Ascending aorta (tissue), 2 donors: ENCODE data around the gene SLK. TPM values are rescaled to one million over a fixed set of nuclear protein-coding genes. Genes with fewer than 3 reads are reported as not detected.

Experiments
- DNase-seq, 2 donors: peaks; one replicate each; pipeline ENCODE4 v3.0.0-alpha.2; 2019; ENCODE audit warnings: low spot score in 2 of 2
- H3K27ac ChIP-seq, 2 donors: fragments of 200-600 bp; sonication (generic); one replicate each; pipeline ENCODE4 v1.5.1; 2016 to 2017; ENCODE audit warnings: mild to moderate bottlenecking in 1 of 2
- H3K27me3 ChIP-seq: fragments of 200-600 bp; sonication (generic); one replicate; pipeline ENCODE4 v1.5.1; 2017
- H3K36me3 ChIP-seq, 2 donors: fragments of 200-600 bp; sonication (generic); one replicate each; pipeline ENCODE4 v1.5.1; 2016
- H3K4me1 ChIP-seq, 2 donors: fragments of 200-600 bp; sonication (generic); one replicate each; pipeline ENCODE4 v1.5.1; 2016 to 2017; ENCODE audit warnings: mild to moderate bottlenecking in 1 of 2
- H3K4me3 ChIP-seq, 2 donors: fragments of 200-600 bp; sonication (generic); one replicate each; pipeline ENCODE4 v1.5.1; 2016 to 2017; ENCODE audit warnings: mild to moderate bottlenecking in 1 of 2
- H3K9me3 ChIP-seq, 2 donors: fragments of 200-600 bp; sonication (generic); one replicate each; pipeline ENCODE4 v1.5.1; 2016
- CTCF ChIP-seq, 3 experiments: fragments of 200-600 bp in 2 of 3; fragments of 450-650 bp in 1 of 3; sonication (generic) in 2 of 3; IDR thresholded peaks; one replicate each; pipeline ENCODE4 v1.5.1; 2016 to 2019; ENCODE audit warnings: antibody characterized with exemption in 3 of 3, mild to moderate bottlenecking in 1 of 3, moderate library complexity in 1 of 3
- intact Hi-C: fragments of 100-400 bp; cut with DNase I; formaldehyde crosslinking; loops from one replicate; pipeline ENCODE4 v1.15.1; 2023
- total RNA-seq: library from RNA; depleted of rRNA; stranded (reverse); fragments of >200 nt; gene quantifications from one replicate; pipeline ENCODE4 v1.1.0, GENCODE V29; 2016

Gene SLK
- total RNA-seq, 1 donor from 2014 or later = 26.1 TPM

- Histone ChIP-seq H3K27ac (no peak overlapping the region), H3K4me3 (no peak overlapping the region), H3K27me3 (no peaks in the 10 kb centered on the region), H3K9me3 (no peaks in the 10 kb centered on the region), H3K36me3 (no peaks in the 10 kb centered on the region), H3K4me1 (peaks cover 0 to 2% of the 10 kb centered on the region in 2 donors)
- no peak for DNase-seq
- intact Hi-C loops = no loop called here
- TF ChIP-seq CTCF (IDR thresholded peaks at IDR 0.05) = no peak
Measured at GRCh38 chr10:103982639-103983038, 15.7 kb downstream of the SLK start.

- intact Hi-C loops = no loop called here
- Histone ChIP-seq H3K9me3 (no peaks in the 10 kb centered on the region), H3K36me3 (no peaks in the 10 kb centered on the region), H3K27me3 (no peaks in the 10 kb centered on the region), H3K27ac (no peak overlapping the region), H3K4me3 (no peak overlapping the region), H3K4me1 (peaks cover 0 to 2% of the 10 kb centered on the region in 2 donors)
- TF ChIP-seq CTCF (IDR thresholded peaks at IDR 0.05) = no peak
- no peak for DNase-seq
Measured at GRCh38 chr10:103983367-103983911, 16.5 kb downstream of the SLK start.

- Histone ChIP-seq H3K27me3 (no peaks in the 10 kb centered on the region), H3K36me3 (no peaks in the 10 kb centered on the region), H3K4me1 (no peaks in the 10 kb centered on the region), H3K9me3 (no peaks in the 10 kb centered on the region), H3K27ac (no peak overlapping the region), H3K4me3 (no peak overlapping the region)
- intact Hi-C loops = no loop called here
- no peak for TF ChIP-seq CTCF (IDR thresholded peaks at IDR 0.05)
- DNase-seq = no peak
Measured at GRCh38 chr10:103985726-103986125, 18.8 kb downstream of the SLK start.

GRCh38 chr10:103986360-103986759 is 19.4 kb downstream of the SLK start:
- H3K36me3 ChIP-seq = no peaks in the 10 kb centered on the region
- no peak for DNase-seq
- no peak for TF ChIP-seq CTCF (IDR thresholded peaks at IDR 0.05)
- intact Hi-C loops = no loop called here
- H3K4me1 ChIP-seq = no peaks in the 10 kb centered on the region
- no peaks in the 10 kb centered on the region for H3K27me3 ChIP-seq
- H3K9me3 ChIP-seq = no peaks in the 10 kb centered on the region
- H3K27ac ChIP-seq = no peak overlapping the region
- H3K4me3 ChIP-seq = no peak overlapping the region

- H3K4me1 ChIP-seq = no peaks in the 10 kb centered on the region
- H3K27ac ChIP-seq = no peak overlapping the region
- no peaks in the 10 kb centered on the region for H3K27me3 ChIP-seq
- H3K36me3 ChIP-seq = peaks cover 4 to 17% of the 10 kb centered on the region in 2 donors
- no peak for TF ChIP-seq CTCF (IDR thresholded peaks at IDR 0.05)
- intact Hi-C loops = no loop called here
- no peaks in the 10 kb centered on the region for H3K9me3 ChIP-seq
- no peak overlapping the region for H3K4me3 ChIP-seq
- DNase-seq = no peak
Measured at GRCh38 chr10:103990121-103990520, 23.2 kb downstream of the SLK start.

GRCh38 chr10:103990531-103990930 is 23.6 kb downstream of the SLK start:
- H3K4me3 ChIP-seq = no peak overlapping the region
- intact Hi-C loops = no loop called here
- H3K36me3 ChIP-seq = peaks cover 4 to 17% of the 10 kb centered on the region in 2 donors
- DNase-seq = no peak
- H3K27me3 ChIP-seq = no peaks in the 10 kb centered on the region
- TF ChIP-seq CTCF (IDR thresholded peaks at IDR 0.05) = no peak
- no peaks in the 10 kb centered on the region for H3K9me3 ChIP-seq
- H3K4me1 ChIP-seq = no peaks in the 10 kb centered on the region
- no peak overlapping the region for H3K27ac ChIP-seq
